NCI-H748 treated with DMSO at 0.1 percent for 48 hours (cell line): ENCODE measurements around the gene ZCCHC14.

ENCODE experiments used
- DNase-seq: peaks from one replicate; lab custom pipeline; 2025; lab: John Stamatoyannopoulos, UW

The ZCCHC14 gene

DNA sequence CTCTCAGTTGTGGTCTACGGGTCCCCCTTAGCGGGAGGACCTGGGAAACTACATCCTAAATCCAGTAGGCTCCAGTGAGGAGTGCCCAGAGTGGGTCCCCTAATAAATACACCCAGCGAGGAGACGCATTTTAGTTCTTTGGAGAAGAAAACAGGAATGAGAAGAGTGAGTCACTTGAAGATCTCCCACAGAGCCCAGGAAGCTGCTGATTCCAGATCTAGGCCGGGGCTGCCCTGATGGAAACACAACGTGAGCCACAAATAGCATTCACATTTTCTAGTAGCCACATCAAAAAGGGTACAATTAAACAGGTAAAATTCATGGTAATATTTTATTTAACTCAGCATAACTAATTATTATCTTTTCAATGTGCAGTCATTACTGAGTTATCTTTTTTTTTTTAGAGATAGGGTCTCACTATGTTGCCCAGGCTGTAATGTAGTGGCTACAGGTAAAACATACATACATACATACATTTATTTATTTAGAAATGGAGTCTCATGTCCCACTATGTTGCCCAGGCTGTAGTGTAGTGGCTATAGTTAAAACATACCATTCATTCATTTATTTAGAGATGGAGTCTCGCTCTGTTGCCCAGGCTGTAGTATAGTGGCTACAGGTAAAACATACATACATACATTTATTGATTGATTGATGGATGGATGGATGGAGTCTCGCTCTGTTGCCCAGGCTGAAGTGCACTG, 130.8 kb downstream of the ZCCHC14 start:
- no peak for DNase-seq

- DNase-seq, result no peak
Measured at GRCh38 chr16:87360862-87361610, 131.8 kb downstream of the ZCCHC14 start.

- no peak for DNase-seq
Measured at GRCh38 chr16:87359121-87359520, 133.7 kb downstream of the ZCCHC14 start.

DNA sequence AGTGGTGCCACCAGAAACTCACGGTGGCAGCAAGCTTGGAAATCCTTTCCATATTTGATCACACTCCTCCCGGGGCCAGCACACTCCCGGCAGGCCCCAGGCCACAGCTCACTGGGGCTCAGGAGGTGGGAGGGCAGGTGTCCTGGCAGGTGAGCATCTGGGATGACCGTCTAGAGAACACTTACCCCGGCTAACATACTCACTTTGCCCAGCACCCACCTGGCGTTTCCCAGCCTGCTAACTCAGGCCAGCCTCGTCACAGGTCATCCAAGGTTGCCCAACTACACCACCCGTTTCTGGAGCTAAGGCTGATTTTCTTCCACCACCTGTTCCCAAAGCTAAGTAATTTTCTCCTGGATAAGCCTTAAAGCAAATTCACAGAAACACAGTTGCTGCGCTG, 134.1 kb downstream of the ZCCHC14 start:
- DNase-seq, result no peak

GRCh38 chr16:87358250-87358649, 134.6 kb downstream of the ZCCHC14 start:
- DNase-seq, result no peak

DNA sequence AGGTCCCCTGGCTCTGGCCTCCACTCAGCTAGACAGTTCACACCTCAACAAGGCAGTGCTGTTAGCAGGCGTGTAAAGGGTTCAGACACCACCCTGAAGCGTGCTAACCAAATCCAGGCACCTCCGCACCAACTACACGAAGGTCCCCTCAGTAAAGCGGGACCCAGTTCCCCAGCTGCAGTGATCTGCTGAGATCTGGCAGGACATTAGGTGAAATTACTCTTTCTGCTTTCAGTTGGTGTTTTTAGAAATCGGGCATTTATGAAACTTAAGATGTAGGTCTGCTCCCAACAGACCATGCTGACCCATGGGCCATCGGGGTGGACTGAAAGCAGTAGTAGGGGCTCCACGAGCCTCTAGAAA, 136.4 kb downstream of the ZCCHC14 start:
- DNase-seq, result no peak
